GM21576 (cell line): ENCODE results near the gene TMEM212.

Source experiments
- ATAC-seq: cut with Tn5 transposase; IDR thresholded peaks from one replicate; pipeline ENCODE4 v1.9.1; 2021; ENCODE audit warnings: mild to moderate bottlenecking, moderate library complexity; ENCODE audit not compliant: unreplicated experiment

TMEM212 gene

GRCh38 chr3:171842864-171843518, at the start of gene TMEM212:
TSS of gene TMEM212 (plus strand) at chr3:171843349. CDS start at chr3:171843384, 35 bp downstream.
- no peak for ATAC-seq

GRCh38 chr3:171796625-171797264, 46.4 kb upstream of the TMEM212 start:
- ATAC-seq = no peak

GRCh38 chr3:171797265-171797679, 45.9 kb upstream of the TMEM212 start:
- ATAC-seq = peak; percentile 64

- ATAC-seq = no peak
Measured at GRCh38 chr3:171797873-171798272, 45.3 kb upstream of the TMEM212 start.

- no peak for ATAC-seq
Measured at GRCh38 chr3:171799501-171799900, 43.6 kb upstream of the TMEM212 start.

GRCh38 chr3:171801738-171802589, 41.2 kb upstream of the TMEM212 start:
- no peak for ATAC-seq

- ATAC-seq = no peak
Measured at GRCh38 chr3:171802590-171802956, 40.6 kb upstream of the TMEM212 start.

GRCh38 chr3:171803044-171803443, 40.1 kb upstream of the TMEM212 start:
- ATAC-seq = no peak

GRCh38 chr3:171804618-171805389, 38.3 kb upstream of the TMEM212 start:
- no peak for ATAC-seq

GRCh38 chr3:171805687-171806086, 37.5 kb upstream of the TMEM212 start:
- no peak for ATAC-seq

- no peak for ATAC-seq
Measured at GRCh38 chr3:171806200-171807128, 36.7 kb upstream of the TMEM212 start.

- no peak for ATAC-seq
Measured at GRCh38 chr3:171807129-171807675, 35.9 kb upstream of the TMEM212 start.

GRCh38 chr3:171807806-171808205, 35.3 kb upstream of the TMEM212 start:
- no peak for ATAC-seq

GRCh38 chr3:171809611-171809860, 33.6 kb upstream of the TMEM212 start:
- peak; percentile 25 for ATAC-seq

- peak; percentile 50 for ATAC-seq
Measured at GRCh38 chr3:171809861-171810628, 33.1 kb upstream of the TMEM212 start, which contains the start of gene PLD1. TSS of gene PLD1 (minus strand) at chr3:171810483. CDS start at chr3:171738051, 72,432 bp downstream.

GRCh38 chr3:171810629-171811294, 32.4 kb upstream of the TMEM212 start:
- no peak for ATAC-seq

GRCh38 chr3:171811295-171811912, 31.7 kb upstream of the TMEM212 start:
- no peak for ATAC-seq

GRCh38 chr3:171811913-171812335, 31.2 kb upstream of the TMEM212 start:
- no peak for ATAC-seq
